Stimulated activated CD8-positive, alpha-beta memory T cell treated with anti-CD3 and anti-CD28 coated beads, Interleukin-12 subunit alpha, Interleukin-12 subunit beta, amount 100 ng/mL, for 1 hour (primary cell): Measurements from ENCODE around the gene CYP2S1.
A peak's percentile ranks its signal among the peaks of the same experiment; 100 is the strongest.
"Not testable (repeated sequence)": the region's sequence is repeated elsewhere in the genome, so short reads cannot be mapped to it uniquely, and the experiment has no call there.

Experiments used
- DNase-seq: peaks from one replicate; pipeline ENCODE4 v3.0.0-alpha.2; 2020; ENCODE audit warnings: low read depth

The CYP2S1 gene

GRCh38 chr19:41226053-41226873, 33.2 kb downstream of the CYP2S1 start:
- peak; percentile 12 for DNase-seq

GRCh38 chr19:41226874-41227390, 33.9 kb downstream of the CYP2S1 start:
- no peak for DNase-seq

GRCh38 chr19:41228486-41228885, 35.5 kb downstream of the CYP2S1 start:
- no peak for DNase-seq

- not testable (repeated sequence) for DNase-seq
These were observed 36.3 kb downstream of the CYP2S1 start for GRCh38 chr19:41229338-41229737.

GRCh38 chr19:41230067-41230857, 37.2 kb downstream of the CYP2S1 start:
- no peak for DNase-seq

- DNase-seq = no peak
These were observed 39.7 kb downstream of the CYP2S1 start for GRCh38 chr19:41232686-41233085.

GRCh38 chr19:41233748-41234240, 40.8 kb downstream of the CYP2S1 start:
- DNase-seq = no peak

GRCh38 chr19:41234512-41235168, 41.6 kb downstream of the CYP2S1 start:
- no peak for DNase-seq

GRCh38 chr19:41235480-41235879, 42.5 kb downstream of the CYP2S1 start:
- no peak for DNase-seq

GRCh38 chr19:41238244-41238643, 45.2 kb downstream of the CYP2S1 start:
- DNase-seq = no peak

GRCh38 chr19:41239363-41239762, 46.3 kb downstream of the CYP2S1 start:
- DNase-seq = no peak

GRCh38 chr19:41239961-41240574, 47.0 kb downstream of the CYP2S1 start:
- no peak for DNase-seq

GRCh38 chr19:41241859-41242258, 48.8 kb downstream of the CYP2S1 start:
- DNase-seq = no peak

- DNase-seq = no peak
These were observed 51.1 kb downstream of the CYP2S1 start for GRCh38 chr19:41244117-41244516.

- DNase-seq = no peak
These were observed 52.8 kb downstream of the CYP2S1 start for GRCh38 chr19:41245843-41246242.

- DNase-seq = no peak
These were observed 55.9 kb downstream of the CYP2S1 start for GRCh38 chr19:41248895-41249294.

- no peak for DNase-seq
These were observed 56.8 kb downstream of the CYP2S1 start for GRCh38 chr19:41249707-41250423.

- DNase-seq = no peak
These were observed 60.6 kb downstream of the CYP2S1 start for GRCh38 chr19:41253660-41254059.

- DNase-seq = no peak
These were observed 62.2 kb downstream of the CYP2S1 start for GRCh38 chr19:41255171-41255570.
